Lower lobe of right lung (tissue), 2 donors: ENCODE measurements around the gene MAP2K6. TPM values are rescaled to one million over a fixed set of nuclear protein-coding genes. Genes with fewer than 3 reads are reported as not detected.

Source experiments
- ATAC-seq, 2 donors: fragments of 200-7000 bp; cut with Tn5 transposase; one replicate each; pipeline ENCODE4 v1.9.1; 2020 to 2022; ENCODE audit warnings: mild to moderate bottlenecking in 2 of 2, moderate library complexity in 2 of 2
- DNase-seq: peaks from one replicate; pipeline ENCODE4 v3.0.0-alpha.2; 2020
- H3K27ac ChIP-seq: fragments of 200-600 bp; one replicate; pipeline ENCODE4 v1.8.0; 2022
- H3K27me3 ChIP-seq: fragments of 200-600 bp; one replicate; pipeline ENCODE4 v1.8.0; 2022; ENCODE audit warnings: low read depth
- H3K36me3 ChIP-seq: fragments of 200-600 bp; one replicate; pipeline ENCODE4 v1.8.0; 2022; ENCODE audit warnings: mild to moderate bottlenecking
- H3K4me1 ChIP-seq: fragments of 200-600 bp; one replicate; pipeline ENCODE4 v1.8.0; 2022
- H3K4me3 ChIP-seq: fragments of 200-600 bp; one replicate; pipeline ENCODE4 v1.8.0; 2022; ENCODE audit warnings: mild to moderate bottlenecking
- H3K9me3 ChIP-seq: fragments of 200-600 bp; one replicate; pipeline ENCODE4 v1.8.0; 2022
- CTCF ChIP-seq: fragments of 200-600 bp; IDR thresholded peaks from one replicate; pipeline ENCODE4 v1.8.0; 2022; ENCODE audit warnings: antibody characterized with exemption, mild to moderate bottlenecking
- intact Hi-C: fragments of 100-400 bp; cut with DNase I; formaldehyde crosslinking; loops from one replicate; pipeline ENCODE4 v1.11.0; 2022
- total RNA-seq: library from RNA; stranded (reverse); fragmentation: NEBNext Ultra II Directional; extraction: Animal tissue kit (Norgen Biotek cat#: 25700); gene quantifications from one replicate; pipeline ENCODE4 v1.2.1, GENCODE V29; 2021
- donor health status: DM: no; HTN: yes; CAD: no; lungs with severe emphysema.

The MAP2K6 gene
- total RNA-seq, 1 donor from 2014 or later: 6.3 TPM

GRCh38 chr17:69560987-69561441, 146.5 kb downstream of the MAP2K6 start:
- H3K27ac ChIP-seq: no peak overlapping the region
- H3K9me3 ChIP-seq: no peaks in the 10 kb centered on the region
- no peak for DNase-seq
- no peaks in the 10 kb centered on the region for H3K36me3 ChIP-seq
- H3K27me3 ChIP-seq: no peaks in the 10 kb centered on the region
- no peak for ATAC-seq
- H3K4me3 ChIP-seq: no peak overlapping the region
- intact Hi-C loops: no loop called here
- H3K4me1 ChIP-seq: no peaks in the 10 kb centered on the region
- TF ChIP-seq CTCF: no peak

DNA sequence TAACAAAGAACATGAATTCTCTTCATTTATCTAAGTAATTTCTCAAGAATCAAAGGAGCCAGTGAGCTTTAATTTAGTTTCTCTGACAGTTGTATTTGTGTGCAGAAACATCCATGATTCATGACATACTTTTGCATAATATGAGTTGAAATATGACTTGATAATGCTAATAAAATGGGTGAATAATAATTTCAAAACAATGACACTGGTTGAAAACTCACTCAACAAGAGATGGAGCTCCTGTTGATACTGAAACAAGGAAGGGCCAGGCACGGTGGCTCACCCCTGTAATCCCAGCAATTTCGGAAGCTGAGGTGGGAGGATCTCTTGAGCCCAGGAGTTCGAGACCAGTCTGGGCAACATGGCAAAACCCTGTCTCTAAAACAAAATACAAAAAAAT, 147.0 kb downstream of the MAP2K6 start:
- no peaks in the 10 kb centered on the region for H3K27me3 ChIP-seq
- no peaks in the 10 kb centered on the region for H3K36me3 ChIP-seq
- H3K4me3 ChIP-seq: no peak overlapping the region
- no peak for TF ChIP-seq CTCF
- no peaks in the 10 kb centered on the region for H3K9me3 ChIP-seq
- ATAC-seq (no peak), DNase-seq (no peak)
- intact Hi-C loops: no loop called here
- no peaks in the 10 kb centered on the region for H3K4me1 ChIP-seq
- no peak overlapping the region for H3K27ac ChIP-seq

DNA sequence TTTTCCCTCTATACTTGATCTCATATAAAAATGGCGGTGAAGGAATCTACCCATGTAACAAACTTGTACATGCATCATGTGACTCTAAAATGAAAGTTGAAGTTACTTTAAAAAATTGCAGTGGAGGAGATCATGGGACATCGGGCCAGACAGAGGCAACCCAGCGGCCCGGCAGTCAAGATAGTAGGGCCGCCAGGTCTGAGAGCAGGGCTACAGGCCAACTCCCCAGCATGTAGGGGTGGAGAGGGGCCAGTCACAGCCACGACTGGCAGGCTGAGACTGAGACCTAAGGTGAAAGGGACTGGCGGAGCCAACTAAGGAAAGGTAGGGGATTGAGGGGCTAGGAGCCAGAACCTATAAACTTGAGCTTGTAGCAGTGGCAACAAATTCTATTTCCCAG, 150.9 kb downstream of the MAP2K6 start:
- H3K27me3 ChIP-seq: no peaks in the 10 kb centered on the region
- intact Hi-C loops: no loop called here
- no peak overlapping the region for H3K27ac ChIP-seq
- no peaks in the 10 kb centered on the region for H3K36me3 ChIP-seq
- TF ChIP-seq CTCF: no peak
- ATAC-seq: no peak
- DNase-seq: no peak
- no peaks in the 10 kb centered on the region for H3K4me1 ChIP-seq
- H3K4me3 ChIP-seq: no peak overlapping the region
- H3K9me3 ChIP-seq: no peaks in the 10 kb centered on the region

DNA sequence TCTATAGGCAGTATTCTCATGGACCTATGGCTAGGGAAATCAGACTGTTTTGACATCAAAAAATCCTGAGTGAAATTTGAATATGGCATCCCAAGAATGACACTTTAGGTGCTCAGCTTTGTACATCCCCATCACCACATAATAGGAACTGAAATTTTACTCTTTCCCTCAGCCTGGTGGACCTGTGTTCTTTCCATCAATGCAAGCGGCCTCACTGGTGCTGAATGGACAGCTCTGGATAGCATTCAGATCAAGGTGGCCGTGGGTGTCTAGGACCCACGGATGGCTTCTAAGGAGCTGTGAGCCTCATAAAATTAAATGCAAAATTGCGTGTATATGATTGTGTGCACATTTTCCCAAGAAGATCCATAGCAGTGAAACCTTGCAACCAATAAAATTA, 152.6 kb downstream of the MAP2K6 start:
- Histone ChIP-seq H3K36me3 (no peaks in the 10 kb centered on the region), H3K27me3 (no peaks in the 10 kb centered on the region), H3K27ac (no peak overlapping the region), H3K4me1 (no peaks in the 10 kb centered on the region), H3K9me3 (no peaks in the 10 kb centered on the region), H3K4me3 (no peak overlapping the region)
- ATAC-seq: no peak
- intact Hi-C loops: no loop called here
- no peak for TF ChIP-seq CTCF
- DNase-seq: no peak

DNA sequence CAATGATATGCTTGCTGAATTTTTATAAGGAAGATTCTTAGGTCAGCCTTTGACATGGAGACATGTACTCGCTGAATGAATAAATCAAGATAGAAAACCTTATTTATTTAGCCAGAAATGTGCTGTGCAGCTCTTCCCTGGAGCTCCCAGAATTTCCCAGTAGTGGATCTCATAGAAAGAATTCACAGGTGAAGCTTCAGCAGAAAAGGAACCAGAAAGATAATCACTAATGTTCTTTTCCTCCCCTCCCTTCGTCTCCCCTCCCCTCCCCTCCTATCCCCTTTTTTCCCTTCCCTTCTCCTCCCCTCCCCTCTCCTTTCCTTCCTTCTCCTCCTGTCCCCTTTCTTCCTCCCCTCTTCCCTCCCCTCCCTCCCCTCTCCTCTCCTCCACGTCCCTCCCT, 158.2 kb downstream of the MAP2K6 start:
- intact Hi-C loops: no loop called here
- peaks cover 24% of the 10 kb centered on the region for H3K4me1 ChIP-seq
- H3K27ac ChIP-seq: no peak overlapping the region
- H3K4me3 ChIP-seq: no peak overlapping the region
- ATAC-seq (no peak), DNase-seq (no peak)
- TF ChIP-seq CTCF: no peak
- H3K36me3 ChIP-seq: no peaks in the 10 kb centered on the region
- H3K9me3 ChIP-seq: no peaks in the 10 kb centered on the region
- no peaks in the 10 kb centered on the region for H3K27me3 ChIP-seq

GRCh38 chr17:69573396-69573795, 158.9 kb downstream of the MAP2K6 start:
- TF ChIP-seq CTCF: no peak
- Histone ChIP-seq H3K9me3 (no peaks in the 10 kb centered on the region), H3K27ac (no peak overlapping the region), H3K4me3 (no peak overlapping the region), H3K27me3 (no peaks in the 10 kb centered on the region), H3K4me1 (peaks cover 24% of the 10 kb centered on the region), H3K36me3 (no peaks in the 10 kb centered on the region)
- no peak for DNase-seq
- intact Hi-C loops: no loop called here
- no peak for ATAC-seq
